Measurements from ENCODE around the gene CD86.

Gene CD86

DNA sequence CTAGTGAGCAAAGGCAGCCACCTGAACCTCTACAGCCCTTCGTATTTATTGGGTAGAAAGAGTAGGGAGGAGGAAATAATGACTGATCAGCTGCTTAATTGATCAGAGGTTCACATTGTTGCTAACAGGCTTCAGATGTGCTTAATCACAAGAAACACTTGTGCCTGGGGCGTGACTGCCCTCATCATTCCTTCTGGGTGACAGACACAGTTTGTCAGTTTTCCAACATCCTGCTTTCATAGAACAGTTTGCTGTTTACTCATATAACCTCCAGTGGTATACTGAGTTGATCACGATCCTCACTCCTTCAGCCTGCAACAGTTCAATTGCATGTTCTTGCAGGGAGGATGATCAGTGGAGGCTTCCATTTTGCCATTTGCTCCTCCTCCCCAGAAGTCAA, 114.7 kb downstream of the CD86 start:
- H3K9ac ChIP-seq (ENCODE audit: low read length), result no peak overlapping the region
- peaks cover 4% of the 10 kb centered on the region; the same call in 1 of the 2 replicates for H3K9me3 ChIP-seq (ENCODE audit: insufficient read depth, low read length)
- no peaks in the 10 kb centered on the region for H3K27me3 ChIP-seq (ENCODE audit: low read length)

More for the DNA sequence above, 114.7 kb downstream of the CD86 start:
- Histone ChIP-seq H3K27ac (ENCODE audit: low read depth, low read length) (no peak overlapping the region), H2AFZ (ENCODE audit: low read depth, low read length, severe bottlenecking) (no peak overlapping the region), H3F3A (ENCODE audit: insufficient read depth) (no peaks in the 10 kb centered on the region), H3K36me3 (ENCODE audit: low read length) (no peaks in the 10 kb centered on the region), H3K79me2 (ENCODE audit: insufficient read depth, low read length) (no peaks in the 10 kb centered on the region), H3K4me3 (ENCODE audit: insufficient read depth, low read length, poor library complexity, severe bottlenecking) (no peak overlapping the region), H3K9me2 (replicated peaks; ENCODE audit: insufficient read depth, low read length) (no peaks in the 10 kb centered on the region), H3K4me2 (ENCODE audit: low read depth, low read length, poor library complexity, severe bottlenecking) (no peak overlapping the region), H4K20me1 (ENCODE audit: low read depth, low read length) (no peaks in the 10 kb centered on the region)
- no peak for TF ChIP-seq EZH2phosphoT487 (conservative IDR thresholded peaks at IDR 0.05; ENCODE audit: low read length)
- TF ChIP-seq, protein P1, sequence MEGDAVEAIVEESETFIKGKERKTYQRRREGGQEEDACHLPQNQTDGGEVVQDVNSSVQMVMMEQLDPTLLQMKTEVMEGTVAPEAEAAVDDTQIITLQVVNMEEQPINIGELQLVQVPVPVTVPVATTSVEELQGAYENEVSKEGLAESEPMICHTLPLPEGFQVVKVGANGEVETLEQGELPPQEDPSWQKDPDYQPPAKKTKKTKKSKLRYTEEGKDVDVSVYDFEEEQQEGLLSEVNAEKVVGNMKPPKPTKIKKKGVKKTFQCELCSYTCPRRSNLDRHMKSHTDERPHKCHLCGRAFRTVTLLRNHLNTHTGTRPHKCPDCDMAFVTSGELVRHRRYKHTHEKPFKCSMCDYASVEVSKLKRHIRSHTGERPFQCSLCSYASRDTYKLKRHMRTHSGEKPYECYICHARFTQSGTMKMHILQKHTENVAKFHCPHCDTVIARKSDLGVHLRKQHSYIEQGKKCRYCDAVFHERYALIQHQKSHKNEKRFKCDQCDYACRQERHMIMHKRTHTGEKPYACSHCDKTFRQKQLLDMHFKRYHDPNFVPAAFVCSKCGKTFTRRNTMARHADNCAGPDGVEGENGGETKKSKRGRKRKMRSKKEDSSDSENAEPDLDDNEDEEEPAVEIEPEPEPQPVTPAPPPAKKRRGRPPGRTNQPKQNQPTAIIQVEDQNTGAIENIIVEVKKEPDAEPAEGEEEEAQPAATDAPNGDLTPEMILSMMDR (IDR thresholded peaks at IDR 0.05; ENCODE audit: insufficient read depth, low read length, poor library complexity, severe bottlenecking), result no peak
